MM.1S (cell line): ENCODE data around the gene PRLH.

Source experiments
- EZH2 ChIP-seq: fragments of 300-600 bp; sonication (generic); optimal IDR thresholded peaks from 2 replicates; pipeline ENCODE3; 2017; ENCODE audit warnings: low read depth, mild to moderate bottlenecking, antibody characterized with exemption, low read length, mixed read lengths
- TF ChIP-seq, protein P1 (sequence below): fragments of 300-600 bp; sonication (generic); IDR thresholded peaks from 2 replicates; pipeline ENCODE4 v1.5.1; 2016; ENCODE audit warnings: antibody characterized with exemption, low read length, mixed read lengths

DNA sequence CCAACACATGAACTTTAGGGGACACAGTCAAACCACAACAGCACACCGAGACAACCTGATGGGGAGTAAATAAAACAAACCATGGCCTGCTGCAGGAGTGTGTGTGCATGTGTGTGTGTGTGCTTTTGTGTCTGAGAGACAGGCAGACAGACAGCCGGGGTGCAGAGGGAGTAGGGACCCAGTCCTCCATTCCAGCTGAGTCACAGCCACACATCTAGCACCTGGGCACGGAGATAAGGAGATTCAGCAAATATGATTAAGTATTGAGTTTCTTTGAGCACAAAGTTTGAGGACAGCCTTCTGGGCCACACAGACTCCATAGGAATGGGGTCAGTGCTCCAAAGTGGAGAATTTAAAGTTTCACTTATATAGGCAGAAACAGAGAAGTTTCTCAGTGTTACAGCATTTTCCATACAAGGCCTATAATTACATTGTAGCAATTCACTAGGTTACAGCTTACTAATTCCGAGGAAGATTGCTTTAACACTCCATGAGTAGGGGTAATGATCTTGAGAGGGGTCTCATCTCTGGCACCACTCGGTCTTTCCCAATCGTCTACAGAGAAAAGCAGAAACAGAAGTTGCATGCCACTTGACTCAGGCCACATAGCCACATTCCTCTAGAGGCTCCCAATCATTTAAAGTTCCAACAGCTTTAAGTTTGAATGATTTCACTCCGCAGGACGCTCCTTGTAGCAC lies 30.8 kb upstream of the PRLH start:
- TF ChIP-seq, protein P1, sequence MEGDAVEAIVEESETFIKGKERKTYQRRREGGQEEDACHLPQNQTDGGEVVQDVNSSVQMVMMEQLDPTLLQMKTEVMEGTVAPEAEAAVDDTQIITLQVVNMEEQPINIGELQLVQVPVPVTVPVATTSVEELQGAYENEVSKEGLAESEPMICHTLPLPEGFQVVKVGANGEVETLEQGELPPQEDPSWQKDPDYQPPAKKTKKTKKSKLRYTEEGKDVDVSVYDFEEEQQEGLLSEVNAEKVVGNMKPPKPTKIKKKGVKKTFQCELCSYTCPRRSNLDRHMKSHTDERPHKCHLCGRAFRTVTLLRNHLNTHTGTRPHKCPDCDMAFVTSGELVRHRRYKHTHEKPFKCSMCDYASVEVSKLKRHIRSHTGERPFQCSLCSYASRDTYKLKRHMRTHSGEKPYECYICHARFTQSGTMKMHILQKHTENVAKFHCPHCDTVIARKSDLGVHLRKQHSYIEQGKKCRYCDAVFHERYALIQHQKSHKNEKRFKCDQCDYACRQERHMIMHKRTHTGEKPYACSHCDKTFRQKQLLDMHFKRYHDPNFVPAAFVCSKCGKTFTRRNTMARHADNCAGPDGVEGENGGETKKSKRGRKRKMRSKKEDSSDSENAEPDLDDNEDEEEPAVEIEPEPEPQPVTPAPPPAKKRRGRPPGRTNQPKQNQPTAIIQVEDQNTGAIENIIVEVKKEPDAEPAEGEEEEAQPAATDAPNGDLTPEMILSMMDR: no peak
- no peak for TF ChIP-seq EZH2
